Endothelial cell of umbilical vein (primary cell): Measurements from ENCODE around the gene HEMGN.

Source experiments
- EZH2 ChIP-seq: IDR thresholded peaks from 2 replicates; pipeline ENCODE4 v1.6.1; 2012; ENCODE audit warnings: borderline replicate concordance, low read depth, mild to moderate bottlenecking, moderate library complexity, low read length, inconsistent platforms; ENCODE audit not compliant: severe bottlenecking
- FOS ChIP-seq: IDR thresholded peaks from 2 replicates; pipeline ENCODE4 v1.6.1; 2011; ENCODE audit warnings: mild to moderate bottlenecking, low read length, moderate library complexity, borderline replicate concordance; ENCODE audit not compliant: insufficient read depth
- GATA2 ChIP-seq: IDR thresholded peaks from 2 replicates; pipeline ENCODE4 v1.7.0; 2011; ENCODE audit warnings: low read depth, mild to moderate bottlenecking, moderate library complexity, mixed read lengths, low read length; ENCODE audit not compliant: insufficient read length, insufficient read depth
- JUN ChIP-seq: IDR thresholded peaks from 2 replicates; pipeline ENCODE4 v1.6.1; 2011; ENCODE audit warnings: borderline replicate concordance, low read depth; ENCODE audit not compliant: insufficient read length, insufficient read depth
- POLR2A ChIP-seq: IDR thresholded peaks from 2 replicates; pipeline ENCODE4 v1.6.1; 2012; ENCODE audit warnings: low read depth, mild to moderate bottlenecking, control low read depth, low read length
- TF ChIP-seq, protein P1 (sequence below), 2 donors: IDR thresholded peaks; 1 replicate in 1 of 2; 2 replicates in 1 of 2; pipeline ENCODE4 v1.5.1; 2011; ENCODE audit warnings: low read length in 2 of 2, mild to moderate bottlenecking in 2 of 2, moderate library complexity in 2 of 2, control low read depth in 1 of 2, inconsistent platforms in 1 of 2, low read depth in 1 of 2; ENCODE audit not compliant: insufficient read depth in 1 of 2; ENCODE audit errors: extremely low read depth in 1 of 2

DNA sequence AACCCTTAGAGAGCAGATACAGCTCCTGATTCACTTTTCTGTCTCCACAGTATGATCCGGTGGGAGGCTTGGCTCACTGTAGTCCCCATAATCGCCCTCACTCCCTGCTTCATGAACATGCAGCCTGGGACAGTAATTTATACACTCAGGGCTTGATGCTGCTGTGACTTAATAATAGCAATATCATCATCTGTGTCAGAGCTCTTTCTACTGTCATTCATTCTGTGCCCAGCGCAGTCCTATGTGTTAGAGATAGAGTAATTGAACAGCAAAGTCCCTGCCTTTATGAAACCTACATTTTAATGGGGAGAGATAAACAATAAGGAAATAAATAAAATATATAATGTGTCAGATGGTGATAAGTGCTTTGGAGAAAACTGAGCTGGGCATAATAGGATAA lies 2.8 kb upstream of the HEMGN start:
- TF ChIP-seq JUN (no peak), POLR2A (no peak), EZH2 (no peak), GATA2 (no peak), FOS (no peak)
- TF ChIP-seq, protein P1, sequence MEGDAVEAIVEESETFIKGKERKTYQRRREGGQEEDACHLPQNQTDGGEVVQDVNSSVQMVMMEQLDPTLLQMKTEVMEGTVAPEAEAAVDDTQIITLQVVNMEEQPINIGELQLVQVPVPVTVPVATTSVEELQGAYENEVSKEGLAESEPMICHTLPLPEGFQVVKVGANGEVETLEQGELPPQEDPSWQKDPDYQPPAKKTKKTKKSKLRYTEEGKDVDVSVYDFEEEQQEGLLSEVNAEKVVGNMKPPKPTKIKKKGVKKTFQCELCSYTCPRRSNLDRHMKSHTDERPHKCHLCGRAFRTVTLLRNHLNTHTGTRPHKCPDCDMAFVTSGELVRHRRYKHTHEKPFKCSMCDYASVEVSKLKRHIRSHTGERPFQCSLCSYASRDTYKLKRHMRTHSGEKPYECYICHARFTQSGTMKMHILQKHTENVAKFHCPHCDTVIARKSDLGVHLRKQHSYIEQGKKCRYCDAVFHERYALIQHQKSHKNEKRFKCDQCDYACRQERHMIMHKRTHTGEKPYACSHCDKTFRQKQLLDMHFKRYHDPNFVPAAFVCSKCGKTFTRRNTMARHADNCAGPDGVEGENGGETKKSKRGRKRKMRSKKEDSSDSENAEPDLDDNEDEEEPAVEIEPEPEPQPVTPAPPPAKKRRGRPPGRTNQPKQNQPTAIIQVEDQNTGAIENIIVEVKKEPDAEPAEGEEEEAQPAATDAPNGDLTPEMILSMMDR (IDR thresholded peaks at IDR 0.05; ENCODE audit: extremely low read depth in 1 of 2, insufficient read depth in 1 of 2, low read depth in 1 of 2, low read length in 2 of 2) = no peak
